Upper lobe of right lung (tissue), 1 donor: ENCODE data around the gene OTOG. TPM values are rescaled to one million over a fixed set of nuclear protein-coding genes. Genes with fewer than 3 reads are reported as not detected.

Source experiments
- ATAC-seq: fragments of 200-7000 bp; cut with Tn5 transposase; one replicate; pipeline ENCODE4 v1.9.1; 2020; ENCODE audit warnings: mild to moderate bottlenecking, moderate library complexity
- DNase-seq: peaks from one replicate; pipeline ENCODE4 v3.0.0-alpha.2; 2020
- H3K27ac ChIP-seq: fragments of 200-600 bp; one replicate; pipeline ENCODE4 v1.8.0; 2022
- H3K27me3 ChIP-seq: fragments of 200-600 bp; one replicate; pipeline ENCODE4 v1.8.0; 2022; ENCODE audit warnings: mild to moderate bottlenecking
- H3K36me3 ChIP-seq: fragments of 200-600 bp; one replicate; pipeline ENCODE4 v1.8.0; 2022
- H3K4me1 ChIP-seq: fragments of 200-600 bp; one replicate; pipeline ENCODE4 v1.8.0; 2022
- H3K4me3 ChIP-seq: fragments of 200-600 bp; one replicate; pipeline ENCODE4 v1.8.0; 2022; ENCODE audit warnings: mild to moderate bottlenecking
- H3K9me3 ChIP-seq: fragments of 200-600 bp; one replicate; pipeline ENCODE4 v1.8.0; 2022
- intact Hi-C: fragments of 100-400 bp; cut with DNase I; formaldehyde crosslinking; loops from one replicate; pipeline ENCODE4 v1.11.0; 2022
- total RNA-seq: library from RNA; stranded (reverse); fragmentation: NEBNext Ultra II Directional; extraction: Animal tissue kit (Norgen Biotek cat#: 25700); gene quantifications from one replicate; pipeline ENCODE4 v1.2.1, GENCODE V29; 2021
- TF ChIP-seq, protein P1 (sequence below): fragments of 200-600 bp; IDR thresholded peaks from one replicate; pipeline ENCODE4 v1.8.0; 2022; ENCODE audit warnings: antibody characterized with exemption
- donor health status: DM: no; HTN: yes; CAD: no; lungs with severe emphysema.

OTOG gene
- total RNA-seq, 1 donor from 2014 or later, result not detected

- no peak overlapping the region for H3K27ac ChIP-seq
- H3K4me3 ChIP-seq, result no peak overlapping the region
- no peaks in the 10 kb centered on the region for H3K36me3 ChIP-seq
- DNase-seq (no peak), ATAC-seq (no peak)
- no peaks in the 10 kb centered on the region for H3K9me3 ChIP-seq
- no peaks in the 10 kb centered on the region for H3K4me1 ChIP-seq
- intact Hi-C loops, result no loop called here
- TF ChIP-seq, protein P1, sequence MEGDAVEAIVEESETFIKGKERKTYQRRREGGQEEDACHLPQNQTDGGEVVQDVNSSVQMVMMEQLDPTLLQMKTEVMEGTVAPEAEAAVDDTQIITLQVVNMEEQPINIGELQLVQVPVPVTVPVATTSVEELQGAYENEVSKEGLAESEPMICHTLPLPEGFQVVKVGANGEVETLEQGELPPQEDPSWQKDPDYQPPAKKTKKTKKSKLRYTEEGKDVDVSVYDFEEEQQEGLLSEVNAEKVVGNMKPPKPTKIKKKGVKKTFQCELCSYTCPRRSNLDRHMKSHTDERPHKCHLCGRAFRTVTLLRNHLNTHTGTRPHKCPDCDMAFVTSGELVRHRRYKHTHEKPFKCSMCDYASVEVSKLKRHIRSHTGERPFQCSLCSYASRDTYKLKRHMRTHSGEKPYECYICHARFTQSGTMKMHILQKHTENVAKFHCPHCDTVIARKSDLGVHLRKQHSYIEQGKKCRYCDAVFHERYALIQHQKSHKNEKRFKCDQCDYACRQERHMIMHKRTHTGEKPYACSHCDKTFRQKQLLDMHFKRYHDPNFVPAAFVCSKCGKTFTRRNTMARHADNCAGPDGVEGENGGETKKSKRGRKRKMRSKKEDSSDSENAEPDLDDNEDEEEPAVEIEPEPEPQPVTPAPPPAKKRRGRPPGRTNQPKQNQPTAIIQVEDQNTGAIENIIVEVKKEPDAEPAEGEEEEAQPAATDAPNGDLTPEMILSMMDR, result no peak
- H3K27me3 ChIP-seq, result peaks cover 15% of the 10 kb centered on the region
These were observed 6.3 kb upstream of the OTOG start for GRCh38 chr11:17540807-17541206.

- Histone ChIP-seq H3K4me3 (no peak overlapping the region), H3K36me3 (no peaks in the 10 kb centered on the region), H3K9me3 (no peaks in the 10 kb centered on the region), H3K4me1 (no peaks in the 10 kb centered on the region), H3K27me3 (peaks cover 20% of the 10 kb centered on the region), H3K27ac (no peak overlapping the region)
- TF ChIP-seq, protein P1, result no peak
- intact Hi-C loops, result no loop called here
- ATAC-seq (no peak), DNase-seq (no peak)
These were observed 5.7 kb upstream of the OTOG start for GRCh38 chr11:17541330-17541885.

DNA sequence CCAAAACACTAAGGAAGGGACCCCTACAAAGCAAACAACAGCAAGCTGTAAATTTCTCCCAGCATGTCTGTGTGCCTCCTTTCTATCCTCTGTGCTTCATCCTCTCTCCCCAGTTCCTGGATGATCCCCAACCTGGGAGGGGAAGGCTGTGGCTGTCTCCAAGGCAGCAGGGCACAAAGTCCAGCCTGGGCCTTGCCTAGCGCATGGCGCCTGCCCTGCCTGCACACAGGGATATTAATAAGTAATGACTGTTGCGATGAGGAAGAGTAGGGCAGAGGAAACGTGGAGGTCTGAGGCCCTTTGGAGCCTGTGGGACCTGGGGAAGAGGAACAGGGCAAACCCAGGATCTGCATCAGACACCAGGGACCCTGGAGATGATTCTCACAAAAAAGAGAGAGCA lies 4.8 kb upstream of the OTOG start:
- Histone ChIP-seq H3K27me3 (peaks cover 28% of the 10 kb centered on the region), H3K4me1 (no peaks in the 10 kb centered on the region), H3K4me3 (no peak overlapping the region), H3K36me3 (no peaks in the 10 kb centered on the region), H3K27ac (no peak overlapping the region), H3K9me3 (no peaks in the 10 kb centered on the region)
- ATAC-seq (no peak), DNase-seq (no peak)
- TF ChIP-seq, protein P1, result no peak
- intact Hi-C loops, result no loop called here

DNA sequence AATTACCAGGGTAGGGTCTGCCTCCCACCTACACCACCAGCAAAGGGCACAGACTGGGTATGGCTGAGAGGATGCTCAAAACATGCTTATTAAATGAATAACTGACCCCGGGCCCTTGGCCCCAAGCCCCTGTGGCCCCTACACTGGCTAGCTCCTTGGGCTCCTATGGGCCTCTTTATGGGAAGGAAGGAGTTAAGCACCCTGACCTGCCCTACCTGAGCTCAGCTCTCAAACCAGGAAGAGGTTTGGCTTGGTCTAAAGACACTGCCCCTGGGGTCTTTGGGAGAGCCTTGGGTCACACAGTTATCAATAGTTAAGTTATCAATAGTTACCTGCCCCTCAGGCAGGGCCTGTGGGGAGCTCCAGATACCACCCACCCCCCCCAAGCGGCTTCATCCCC lies 4.0 kb upstream of the OTOG start:
- no peak for DNase-seq
- no peak overlapping the region for H3K4me3 ChIP-seq

DNA sequence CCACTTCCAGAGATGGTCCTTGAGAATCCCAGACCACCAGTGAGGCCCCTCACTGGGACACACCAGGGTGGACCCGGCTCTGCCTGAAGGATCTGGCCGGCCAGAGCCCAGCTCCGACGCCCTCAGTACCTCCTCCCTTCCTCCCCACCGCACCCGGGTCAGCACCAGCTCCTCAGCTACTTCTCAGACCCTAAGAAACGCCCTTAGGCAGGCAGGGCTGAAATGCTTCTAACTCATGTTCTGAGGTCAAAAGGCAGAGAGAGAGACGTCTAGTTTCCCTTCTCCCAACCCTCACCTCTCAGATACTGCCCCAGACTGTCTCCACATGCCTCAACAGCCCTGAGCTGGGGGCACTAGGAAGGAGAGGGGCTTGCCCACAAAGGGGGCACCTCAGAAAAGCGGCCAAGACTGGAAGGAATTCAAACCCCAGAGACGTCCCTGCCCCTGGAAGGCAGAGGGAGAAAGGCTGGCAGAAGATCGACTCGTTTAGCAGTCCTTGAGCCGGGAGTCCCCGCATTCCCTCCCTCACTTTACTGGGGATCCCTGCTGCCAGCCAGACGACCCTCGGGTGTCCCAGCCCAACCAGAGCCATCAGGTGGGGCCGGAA lies 3.4 kb upstream of the OTOG start:
- no peak for ATAC-seq
- DNase-seq, result no peak
- Histone ChIP-seq H3K4me3 (no peak overlapping the region), H3K36me3 (no peaks in the 10 kb centered on the region), H3K4me1 (no peaks in the 10 kb centered on the region), H3K27me3 (peaks cover 40% of the 10 kb centered on the region), H3K27ac (no peak overlapping the region), H3K9me3 (no peaks in the 10 kb centered on the region)
- intact Hi-C loops, result no loop called here
- TF ChIP-seq, protein P1, result no peak

More for the DNA sequence above, 4.0 kb upstream of the OTOG start:
- intact Hi-C loops, result no loop called here
- Histone ChIP-seq H3K36me3 (no peaks in the 10 kb centered on the region), H3K4me1 (no peaks in the 10 kb centered on the region), H3K9me3 (no peaks in the 10 kb centered on the region), H3K27me3 (peaks cover 36% of the 10 kb centered on the region), H3K27ac (no peak overlapping the region)
- no peak for ATAC-seq
- TF ChIP-seq, protein P1, result no peak
